Measurements from ENCODE around the gene ANKH. TPM values are rescaled to one million over a fixed set of nuclear protein-coding genes. Genes with fewer than 3 reads are reported as not detected.

ANKH gene
- total and polyA plus RNA-seq, 10 of the 15 experiments (the other 5 are each of a cell fraction or from before 2014, with no cell fraction given) = 2.1 to 43.9 (median 14.4) TPM

GRCh38 chr5:14834062-14834461 is 37.5 kb downstream of the ANKH start:
- no TSS peak for BruUV-seq (replicated peaks)
- in situ Hi-C loops (cut with MboI) = no loop called here

More at GRCh38 chr5:14834062-14834461, 37.5 kb downstream of the ANKH start:
- Histone ChIP-seq H3K4me3 (no peak overlapping the region), H3K4me1 (ENCODE audit: control insufficient read depth, insufficient read depth, low read length) (no peaks in the 10 kb centered on the region), H3K4me2 (ENCODE audit: control insufficient read depth, insufficient read depth) (no peak overlapping the region), H3K79me2 (ENCODE audit: control insufficient read depth, insufficient read depth, low read length) (no peaks in the 10 kb centered on the region), H3K9me3 (replicated peaks; ENCODE audit: control insufficient read depth, insufficient read depth, low read length) (no peaks in the 10 kb centered on the region), H3K27ac (ENCODE audit: control insufficient read depth, insufficient read depth) (no peak overlapping the region), H3K9ac (ENCODE audit: control insufficient read depth, insufficient read depth, low read length) (no peak overlapping the region), H2AFZ (ENCODE audit: control insufficient read depth, low read depth, low read length) (no peak overlapping the region), H3K27me3 (replicated peaks in 1 of 2; ENCODE audit: control insufficient read depth in 2 of 2, insufficient read depth in 2 of 2, low read length in 1 of 2) (no peaks in the 10 kb centered on the region), H3K36me3 (ENCODE audit: control insufficient read depth in 2 of 2, insufficient read depth in 2 of 2, low read length in 1 of 2) (no peaks in the 10 kb centered on the region), H4K20me1 (ENCODE audit: control insufficient read depth, insufficient read depth) (no peaks in the 10 kb centered on the region)
- ChIA-PET CTCF (no interaction called here), SMC1A (ENCODE audit: uncharacterized antibody, unreplicated experiment) (interaction anchor here (0.9 to 1.0 kb wide), 2 partner anchors 16 to 20 kb away, joined by 3 to 4 read pairs; no protein-coding TSS in a partner anchor), POLR2A (no interaction called here), RAD21 (ENCODE audit: unreplicated experiment) (interaction anchor here (0.9 kb wide), 1 partner anchor 107 kb away, joined by 3 read pairs; no protein-coding TSS in a partner anchor)
- 21% methylated on average over 2 of the region's 2 CpGs for WGBS (ENCODE audit: insufficient coverage, insufficient replicate concordance, low lambda C conversion rate, missing lambda C conversion rate)
- FAIRE-seq (no peak), ATAC-seq (peak; percentile 25; the same call in 1 of the 3 replicates), DNase-seq (ENCODE audit: low read depth, low spot score) (no peak)
- TF ChIP-seq RAD21 (IDR thresholded peaks at IDR 0.05; ENCODE audit: insufficient read depth, low read depth, low read length) (no peak), SMARCA5 (IDR thresholded peaks at IDR 0.05) (no peak), HDAC2 (IDR thresholded peaks at IDR 0.05) (no peak), NFYA (IDR thresholded peaks at IDR 0.05; ENCODE audit: borderline replicate concordance, low read depth, low read length) (no peak), FOXM1 (IDR thresholded peaks at IDR 0.05; ENCODE audit: low read depth, low read length) (no peak), ZNF274 (IDR thresholded peaks at IDR 0.05; ENCODE audit: insufficient read depth, insufficient read length) (no peak), ZNF207 (IDR thresholded peaks at IDR 0.05; ENCODE audit: borderline replicate concordance) (no peak), ZNF217 (IDR thresholded peaks at IDR 0.05) (no peak), YBX1 (IDR thresholded peaks at IDR 0.05) (no peak), HDAC6 (IDR thresholded peaks at IDR 0.05; ENCODE audit: unreplicated experiment) (no peak), CBFB (IDR thresholded peaks at IDR 0.05; ENCODE audit: low read depth) (no peak), NBN (IDR thresholded peaks at IDR 0.05) (no peak), NR2C1 (IDR thresholded peaks at IDR 0.05) (no peak)
- TF ChIP-seq, protein P1, sequence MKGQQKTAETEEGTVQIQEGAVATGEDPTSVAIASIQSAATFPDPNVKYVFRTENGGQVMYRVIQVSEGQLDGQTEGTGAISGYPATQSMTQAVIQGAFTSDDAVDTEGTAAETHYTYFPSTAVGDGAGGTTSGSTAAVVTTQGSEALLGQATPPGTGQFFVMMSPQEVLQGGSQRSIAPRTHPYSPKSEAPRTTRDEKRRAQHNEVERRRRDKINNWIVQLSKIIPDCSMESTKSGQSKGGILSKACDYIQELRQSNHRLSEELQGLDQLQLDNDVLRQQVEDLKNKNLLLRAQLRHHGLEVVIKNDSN (IDR thresholded peaks at IDR 0.05; ENCODE audit: borderline replicate concordance, extremely low read length, insufficient read depth, low read depth, low read length) = no peak
- TF ChIP-seq, protein P2, sequence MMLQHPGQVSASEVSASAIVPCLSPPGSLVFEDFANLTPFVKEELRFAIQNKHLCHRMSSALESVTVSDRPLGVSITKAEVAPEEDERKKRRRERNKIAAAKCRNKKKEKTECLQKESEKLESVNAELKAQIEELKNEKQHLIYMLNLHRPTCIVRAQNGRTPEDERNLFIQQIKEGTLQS (IDR thresholded peaks at IDR 0.05; ENCODE audit: borderline replicate concordance, extremely low read depth, low read depth, low read length) = no peak
- intact Hi-C loops (cut with micrococcal nuclease; ENCODE audit: unreplicated experiment) = no loop called here

All from GM12878 (cell line).